GM21825 (cell line): Measurements from ENCODE around the gene FRS2.

Experiments used
- ATAC-seq: cut with Tn5 transposase; IDR thresholded peaks from one replicate; pipeline ENCODE4 v1.9.1; 2021; ENCODE audit warnings: mild to moderate bottlenecking, moderate library complexity; ENCODE audit not compliant: unreplicated experiment

Gene FRS2

DNA sequence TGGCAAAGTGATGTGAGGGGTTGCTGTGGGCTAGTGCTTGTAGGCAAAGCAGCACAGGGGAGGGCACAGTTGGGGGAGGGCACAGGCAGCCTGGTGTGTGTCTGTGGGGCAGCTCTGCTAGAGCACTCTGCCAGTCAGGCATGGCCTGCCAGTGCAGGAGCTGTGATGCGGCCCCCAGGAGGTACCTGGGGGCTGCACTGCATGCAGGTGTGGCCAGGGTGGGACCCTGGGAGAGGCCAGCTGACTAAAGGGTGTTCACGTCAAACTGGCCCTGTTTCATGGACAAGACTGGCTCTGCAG lies 54.1 kb downstream of the FRS2 start:
- no peak for ATAC-seq

DNA sequence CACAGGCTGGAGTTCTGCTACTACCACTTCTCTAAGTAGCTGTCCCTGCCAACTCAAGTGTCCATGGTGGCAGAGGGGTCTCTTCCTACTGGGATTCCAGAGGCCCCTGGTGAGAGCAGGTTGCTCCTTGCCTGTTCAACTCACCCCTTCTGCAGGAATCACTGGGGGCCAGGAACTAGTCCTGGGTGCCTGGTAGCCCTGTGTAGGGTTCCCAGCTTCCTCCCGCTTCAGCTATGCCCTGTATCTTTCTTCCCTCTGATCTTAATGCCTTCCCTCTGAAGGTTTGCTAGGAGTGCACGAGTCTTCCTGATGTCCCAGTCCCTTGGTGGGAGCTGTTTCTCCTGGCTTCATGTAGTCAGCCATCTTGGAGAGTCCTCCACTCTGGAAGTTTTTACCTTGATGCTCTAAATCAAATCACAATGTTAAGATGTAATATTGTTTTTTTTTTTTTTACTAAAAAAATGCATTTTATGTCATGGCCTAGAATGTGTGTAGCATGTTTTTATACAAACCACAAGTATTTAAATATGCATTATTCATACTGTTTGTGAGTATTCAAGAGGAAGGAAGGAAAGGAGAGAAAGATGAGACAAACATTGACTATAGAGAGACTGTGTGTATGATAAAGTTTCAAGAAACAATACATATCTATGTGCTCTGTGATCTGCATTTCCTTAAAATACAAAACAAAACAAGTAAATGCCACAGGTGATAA lies 54.7 kb downstream of the FRS2 start:
- no peak for ATAC-seq

DNA sequence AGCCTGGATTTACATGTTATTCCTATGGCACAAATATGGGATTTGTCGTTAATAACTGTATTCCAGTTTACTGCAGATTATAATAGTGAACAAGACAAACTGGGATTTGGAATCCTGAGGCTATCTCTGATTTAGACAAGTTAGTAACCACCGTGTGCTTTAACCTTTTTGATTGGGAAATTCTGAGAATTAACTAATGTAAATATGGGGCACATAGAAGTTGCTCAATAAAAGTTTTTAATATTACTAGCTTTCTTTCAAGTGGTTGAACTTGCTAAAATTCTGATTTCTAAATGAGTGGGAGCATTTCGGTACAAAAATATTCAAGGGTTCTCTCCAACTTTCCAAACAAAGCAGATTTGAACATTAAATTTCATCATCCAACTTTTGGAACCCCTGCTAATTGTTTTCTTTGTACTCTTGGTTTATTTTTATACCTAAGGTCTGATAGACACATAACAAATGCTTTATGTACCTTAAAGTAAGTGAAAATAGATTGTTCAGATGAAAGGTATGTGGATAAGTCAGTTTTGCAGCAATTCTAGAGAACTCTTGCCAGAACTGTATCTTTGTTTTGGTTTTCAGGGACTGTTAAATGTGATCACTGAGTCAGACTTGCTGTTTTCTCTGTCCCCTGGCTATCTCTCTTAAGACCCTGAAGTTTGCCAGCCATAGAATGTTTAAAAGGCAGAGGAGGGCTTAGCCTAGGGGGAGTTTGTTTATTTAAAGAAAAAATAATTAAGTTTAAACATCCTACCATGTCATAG lies 57.5 kb downstream of the FRS2 start:
- ATAC-seq, result no peak

DNA sequence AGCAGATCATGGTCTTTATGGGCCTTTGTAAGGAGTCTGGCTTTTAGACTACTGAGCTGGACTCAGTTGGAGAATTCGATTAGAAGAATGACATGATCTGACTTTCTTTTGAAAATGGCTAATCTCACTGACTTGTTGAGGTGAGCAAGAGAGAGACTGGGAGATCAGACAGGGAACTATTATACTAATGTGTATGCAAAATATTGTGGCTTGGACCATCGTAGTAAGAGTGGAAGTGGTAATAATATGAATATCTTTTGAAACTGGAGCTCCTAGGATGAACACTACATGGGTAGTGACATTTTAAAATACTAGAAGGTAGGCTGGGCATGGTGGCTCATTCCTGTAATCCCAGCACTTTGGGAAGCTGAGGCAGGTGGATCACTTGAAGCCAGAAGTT lies 58.8 kb downstream of the FRS2 start:
- no peak for ATAC-seq

DNA sequence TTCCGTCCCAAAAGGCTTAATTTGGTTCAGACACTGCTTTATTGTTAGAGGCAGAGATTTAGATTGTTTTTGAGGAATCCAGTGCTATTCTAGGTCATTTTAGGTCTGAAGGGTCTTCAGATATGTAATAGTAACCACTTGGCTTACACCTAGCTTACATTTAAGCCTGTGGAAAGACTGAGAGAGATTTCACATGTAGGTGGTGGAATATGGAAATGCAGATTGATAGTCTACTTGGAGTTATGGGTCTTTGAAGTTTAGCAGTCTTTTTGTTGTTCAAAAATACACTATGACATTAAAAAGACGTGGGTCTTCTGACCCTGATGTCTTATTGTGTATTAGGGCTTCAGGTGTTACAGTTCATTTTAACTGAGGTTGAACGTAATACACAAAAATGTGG lies 63.7 kb downstream of the FRS2 start:
- ATAC-seq, result no peak

DNA sequence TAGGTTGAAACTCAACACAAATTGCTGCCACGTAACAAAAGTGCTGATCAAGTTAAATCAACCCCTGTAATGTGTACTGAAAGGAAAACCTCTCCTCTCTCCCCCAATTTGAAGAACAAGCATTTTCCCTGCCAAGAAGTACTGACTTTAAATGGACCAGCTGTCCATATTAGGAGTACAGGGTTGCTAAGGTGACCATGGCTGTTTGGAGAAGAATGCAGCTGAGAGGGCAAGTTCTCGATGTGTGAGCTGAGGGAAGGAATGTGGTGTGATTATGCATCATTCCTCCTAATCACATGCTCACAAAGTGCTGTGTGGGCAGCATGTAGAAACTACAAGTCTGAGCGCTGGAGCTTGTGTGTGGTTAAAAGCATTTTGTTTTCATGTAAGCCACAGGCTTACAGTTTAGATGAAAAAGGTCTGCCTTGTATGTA lies 64.2 kb downstream of the FRS2 start:
- ATAC-seq, result peak; percentile 87

DNA sequence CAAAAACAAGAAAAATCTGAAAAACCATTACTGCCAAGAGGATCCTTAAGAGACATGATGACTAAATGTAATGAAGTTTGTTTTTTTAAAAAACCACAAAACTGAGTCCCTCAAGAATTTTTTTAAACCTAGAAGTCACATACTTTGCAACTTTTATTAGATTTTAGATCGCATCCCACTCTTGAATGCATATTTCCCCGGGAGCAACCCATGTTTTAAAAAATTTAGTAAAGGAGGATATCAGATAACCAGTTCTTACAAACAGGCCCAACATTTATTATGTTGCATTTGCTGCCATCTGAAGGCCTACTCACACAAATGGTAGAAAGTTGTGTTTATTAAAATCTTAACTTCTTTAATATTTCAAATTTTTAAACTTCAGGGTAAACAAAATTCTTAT lies 70.8 kb downstream of the FRS2 start:
- ATAC-seq, result no peak

DNA sequence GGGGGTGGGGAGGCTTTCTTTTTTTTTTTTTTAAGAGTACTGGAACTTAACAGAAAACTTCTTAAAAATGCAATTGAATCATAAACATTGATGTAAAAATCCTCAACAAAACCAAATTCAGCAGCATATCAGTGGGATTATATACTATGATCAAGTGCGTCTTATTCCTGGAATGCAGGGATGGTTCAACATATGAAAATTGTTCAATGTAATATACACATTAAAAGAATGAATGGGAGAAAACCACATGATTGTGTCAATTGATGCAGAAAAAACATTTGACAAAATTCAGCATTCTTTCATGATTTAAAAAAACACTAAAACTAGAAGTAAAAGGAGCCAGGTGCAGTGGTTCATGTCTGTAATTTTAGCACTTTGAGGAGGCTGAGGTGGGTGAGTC lies 73.9 kb downstream of the FRS2 start:
- ATAC-seq, result no peak

DNA sequence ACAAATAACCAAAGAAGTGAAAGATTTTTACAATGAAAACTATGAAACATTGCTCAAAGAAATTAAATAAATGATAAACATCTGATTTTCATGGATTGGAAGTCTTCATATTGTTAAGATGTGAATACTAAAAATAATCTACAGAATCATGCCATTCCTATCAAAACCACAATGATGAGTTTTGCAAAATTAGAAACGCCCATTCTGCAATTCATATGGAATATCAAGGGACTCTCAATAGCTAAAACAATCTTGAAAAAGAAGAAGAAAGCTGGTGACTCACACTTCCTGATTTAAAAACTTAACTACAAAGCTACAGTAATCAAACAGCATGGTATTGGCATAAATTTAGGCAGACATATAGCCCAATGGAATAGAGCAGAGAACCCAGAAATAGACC lies 74.9 kb downstream of the FRS2 start:
- ATAC-seq, result no peak

DNA sequence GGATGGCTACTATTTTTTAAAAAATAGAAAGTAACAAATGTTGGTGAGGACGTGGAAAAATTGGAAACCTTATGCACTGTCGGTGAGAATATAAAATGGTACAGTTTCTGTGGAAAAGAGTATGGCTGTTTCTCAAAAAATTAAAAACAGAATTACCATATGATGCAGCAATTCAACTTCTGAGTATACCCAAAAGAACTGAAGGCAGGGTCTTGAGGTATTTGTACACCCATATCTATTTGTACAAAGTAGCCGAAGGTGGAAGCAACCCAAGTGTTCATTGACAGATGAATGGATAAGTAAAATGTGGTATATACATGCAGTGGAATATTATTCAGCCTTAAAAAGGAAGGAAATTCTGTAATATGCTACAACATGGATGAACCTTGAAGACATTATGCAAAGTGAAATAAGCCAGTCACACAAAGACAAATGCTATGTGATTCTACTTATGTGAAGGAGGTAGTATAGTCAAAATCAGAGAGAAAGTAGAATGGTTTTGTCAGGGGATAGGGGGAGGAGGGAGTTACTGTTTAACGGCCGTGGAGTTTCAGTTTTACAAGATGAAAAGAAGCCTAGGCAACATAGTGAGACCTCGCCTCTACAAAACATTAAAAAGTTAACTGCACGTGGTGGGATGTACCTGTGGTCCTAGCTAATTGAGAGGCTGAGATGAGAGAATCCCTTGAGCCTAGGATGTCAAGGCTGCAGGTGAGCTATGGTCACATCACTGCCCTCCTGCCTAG lies 76.7 kb downstream of the FRS2 start:
- no peak for ATAC-seq

DNA sequence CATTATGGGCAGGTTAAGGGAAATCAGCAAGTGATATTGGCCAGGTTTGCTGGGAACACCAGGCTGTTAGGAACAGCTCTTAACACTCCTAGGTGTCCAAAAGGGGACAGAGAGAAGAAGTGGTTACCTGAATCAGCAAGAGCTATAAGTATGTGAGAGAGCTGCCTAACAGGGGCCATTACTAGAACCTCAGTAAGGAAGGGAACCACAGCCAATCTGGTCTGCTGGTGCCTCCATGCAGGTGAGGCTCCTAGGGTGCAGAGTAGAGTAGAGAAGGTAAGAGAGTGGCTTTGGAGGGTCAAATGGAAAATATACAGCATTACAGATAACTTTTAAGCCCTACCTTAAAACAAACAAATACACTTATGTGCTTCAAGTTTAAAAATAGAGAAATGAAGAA lies 78.5 kb downstream of the FRS2 start:
- ATAC-seq, result no peak

DNA sequence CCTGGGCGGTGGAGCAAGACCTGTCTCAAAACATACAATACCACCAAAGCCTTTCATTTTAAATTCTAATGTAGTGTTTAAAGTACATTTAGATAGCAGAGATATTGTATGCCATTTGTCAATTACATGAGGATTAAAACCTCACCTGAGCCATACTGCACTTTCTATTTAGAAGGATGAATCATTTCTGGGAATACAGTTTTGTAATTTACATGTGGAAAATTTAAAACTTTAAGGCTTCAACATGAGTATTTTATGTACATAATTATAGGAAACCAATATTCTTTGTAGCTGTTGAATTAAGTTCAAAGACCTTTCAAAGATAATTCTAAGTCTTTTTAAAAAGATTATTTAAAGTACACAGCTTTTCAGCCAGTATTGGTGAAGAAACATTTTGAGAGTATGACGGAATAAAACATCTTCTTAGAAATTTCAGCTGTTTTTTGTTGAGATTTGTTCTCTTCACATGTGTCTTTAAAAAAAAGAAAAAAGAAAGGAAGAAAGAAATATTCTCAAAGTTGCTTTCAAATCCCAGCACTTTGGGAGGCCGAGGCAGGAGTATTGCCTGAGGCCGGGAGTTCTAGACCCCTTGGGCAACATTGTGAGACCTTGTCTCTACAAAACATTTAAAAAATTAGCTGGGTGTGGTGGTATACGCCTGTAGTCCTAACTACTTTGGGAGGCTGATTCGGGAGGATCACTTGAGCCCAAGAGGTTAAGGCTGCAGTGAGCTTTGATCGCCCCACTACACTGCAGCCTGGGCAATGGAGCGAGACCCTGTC lies 80.6 kb downstream of the FRS2 start:
- ATAC-seq, result no peak

DNA sequence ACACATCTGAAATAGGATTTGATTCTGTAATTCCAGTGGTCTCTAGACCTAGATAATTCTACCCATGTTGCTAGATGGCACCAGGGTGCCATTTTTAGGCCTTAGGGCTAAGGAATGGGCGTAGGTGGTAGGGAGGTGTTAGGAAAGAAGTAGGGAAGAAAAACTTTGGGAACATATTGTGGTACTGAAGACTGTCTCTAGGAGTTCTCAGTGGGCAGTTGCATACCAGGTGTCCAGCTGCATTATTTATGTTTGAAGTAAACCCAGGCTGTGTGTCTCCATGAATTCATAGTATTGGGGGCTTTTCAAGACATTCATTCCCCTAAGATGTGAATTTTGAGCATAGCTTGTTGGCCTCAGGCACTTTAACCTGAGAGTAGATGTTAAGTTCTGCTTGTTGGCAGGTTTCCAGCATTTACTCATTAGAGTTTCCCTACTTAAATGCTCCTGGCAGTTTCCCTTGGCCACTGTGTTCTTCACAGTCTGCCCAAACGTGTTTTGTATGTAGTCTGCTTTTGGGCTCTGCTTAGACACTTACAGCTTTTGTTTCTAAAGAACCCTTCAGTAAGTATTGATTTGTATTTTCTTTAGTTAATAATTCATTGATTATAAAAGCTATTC lies 83.5 kb downstream of the FRS2 start:
- no peak for ATAC-seq

DNA sequence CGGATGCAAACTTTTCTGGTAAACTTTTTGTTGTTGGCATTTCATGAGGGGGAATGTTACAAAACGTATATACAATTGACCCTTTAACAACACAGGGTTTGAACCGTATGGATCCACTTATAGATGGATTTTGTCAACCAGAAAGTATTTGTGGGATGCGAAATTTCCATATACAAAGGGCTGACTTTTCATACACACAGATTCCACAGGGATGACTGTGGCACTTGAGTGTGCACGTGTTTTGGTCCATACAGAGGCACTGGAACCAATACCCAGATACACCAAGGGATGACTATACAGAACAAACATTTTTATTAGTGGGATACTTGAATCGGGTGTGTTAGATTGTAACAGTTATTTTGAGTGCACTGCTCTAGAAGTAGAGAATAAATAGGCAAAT lies 85.3 kb downstream of the FRS2 start:
- ATAC-seq, result no peak

DNA sequence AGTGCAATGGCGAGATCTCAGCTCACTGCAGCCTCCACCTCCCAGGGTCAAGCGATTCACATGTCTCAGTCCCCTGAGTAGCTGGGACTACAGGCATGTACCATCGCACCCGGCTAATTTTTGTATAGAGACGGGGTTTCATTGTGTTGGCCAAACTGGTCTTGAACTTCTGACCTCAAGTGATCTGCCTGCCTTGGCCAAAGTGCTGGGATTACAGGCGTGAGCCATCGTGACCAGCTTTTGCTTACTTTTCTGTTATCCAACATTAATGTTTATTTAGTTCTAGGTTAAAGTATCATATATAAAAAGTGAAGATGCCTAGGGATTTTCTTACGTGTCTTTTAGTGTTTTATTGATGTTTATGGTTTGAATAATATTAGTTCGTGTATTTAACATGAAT lies 86.2 kb downstream of the FRS2 start:
- ATAC-seq, result no peak

DNA sequence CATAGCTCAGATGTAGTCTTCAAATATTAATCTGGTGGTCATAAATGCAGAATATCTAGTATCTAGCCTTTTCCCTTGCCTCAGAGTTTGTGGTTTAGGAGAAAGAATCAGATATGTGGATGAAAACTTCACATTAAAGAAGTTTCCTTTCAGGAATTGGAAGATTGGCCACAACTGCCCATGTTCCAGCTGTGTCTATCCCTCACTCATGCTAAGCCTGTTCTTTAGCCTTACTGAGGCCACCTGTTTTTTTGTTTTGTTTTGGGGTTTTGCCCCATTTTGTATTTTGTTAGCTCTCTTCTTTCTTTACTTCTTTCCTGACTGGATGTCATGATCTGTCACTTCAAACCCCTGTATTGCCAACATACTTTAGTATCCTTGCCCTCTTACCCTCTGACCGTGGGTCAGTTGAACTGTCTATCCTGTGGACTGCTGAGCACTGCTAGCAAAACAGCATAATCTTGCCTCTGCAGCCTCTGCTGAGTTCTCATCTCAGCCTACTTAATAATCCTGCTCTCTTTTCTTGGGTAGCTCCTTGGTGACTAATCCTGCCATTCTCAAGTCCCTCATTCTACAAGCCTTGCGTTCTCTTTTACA lies 93.1 kb downstream of the FRS2 start:
- no peak for ATAC-seq

DNA sequence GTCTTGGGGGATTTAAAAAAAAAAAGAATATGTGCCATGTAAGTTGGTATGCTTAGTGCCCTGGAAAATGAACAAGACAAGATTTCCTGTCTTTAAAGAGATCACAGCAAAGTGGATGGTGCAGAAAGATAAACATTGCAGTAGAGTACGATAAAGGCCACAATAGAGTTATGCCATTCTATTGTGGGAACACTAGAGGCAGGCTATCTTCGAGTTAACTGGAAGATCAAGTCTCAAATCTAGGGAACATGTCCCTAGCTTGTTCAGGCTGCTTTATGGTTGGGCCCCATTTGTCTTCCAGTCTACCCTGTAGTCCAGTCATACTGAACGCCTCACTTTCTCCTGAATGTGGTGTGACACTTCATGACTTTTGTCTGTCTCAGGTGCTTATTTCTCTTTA lies 96.4 kb downstream of the FRS2 start:
- no peak for ATAC-seq

DNA sequence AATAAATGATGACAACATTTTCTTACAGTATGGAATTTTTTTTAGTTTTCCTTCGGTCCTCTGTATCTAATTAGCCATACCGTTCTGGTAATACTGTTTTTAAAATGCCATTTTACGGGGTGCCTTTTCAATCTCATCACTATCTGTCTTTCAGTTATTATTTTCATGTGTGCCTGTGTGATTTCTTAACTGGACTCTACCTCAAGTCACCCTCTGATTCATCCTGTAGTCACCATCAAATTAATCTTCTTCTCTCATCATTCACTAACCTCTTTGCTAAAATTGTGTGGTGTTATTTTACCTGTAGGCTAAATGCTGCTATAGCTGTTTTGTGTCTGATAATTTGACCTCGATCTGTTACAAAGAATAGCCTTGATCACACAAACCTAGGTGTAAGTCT lies 99.0 kb downstream of the FRS2 start:
- ATAC-seq, result no peak

DNA sequence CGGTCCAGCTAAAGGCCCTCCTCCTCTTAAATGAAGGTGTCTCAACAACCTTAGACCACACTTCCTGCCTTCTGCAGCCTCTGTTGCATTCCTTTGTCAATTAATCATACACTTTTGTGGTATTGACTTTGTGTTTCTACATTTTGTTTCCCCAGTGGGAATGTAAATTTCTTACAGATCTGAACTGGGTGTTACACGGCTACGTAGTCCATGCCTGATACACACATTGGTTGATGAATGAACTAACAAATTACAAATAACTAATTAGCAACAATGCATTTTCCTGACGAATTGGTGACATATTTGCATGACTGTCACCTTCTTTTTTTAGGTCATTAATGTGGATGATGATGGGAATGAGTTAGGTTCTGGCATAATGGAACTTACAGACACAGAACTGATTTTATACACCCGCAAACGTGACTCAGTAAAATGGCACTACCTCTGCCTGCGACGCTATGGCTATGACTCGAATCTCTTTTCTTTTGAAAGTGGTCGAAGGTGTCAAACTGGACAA lies 99.9 kb downstream of the FRS2 start:
- no peak for ATAC-seq
